BE2C (cell line): ENCODE data around the gene RNGTT.

Experiments used
- DNase-seq: peaks from one replicate; pipeline ENCODE4 v3.0.0-alpha.2; 2020
- H3K27me3 ChIP-seq: fragments of 250-450 bp; sonication (Bioruptor Pico); 2 replicates; pipeline ENCODE4 v1.5.1; 2020; ENCODE audit warnings: mild to moderate bottlenecking
- H3K36me3 ChIP-seq: fragments of 250-450 bp; sonication (Bioruptor Pico); 2 replicates; pipeline ENCODE4 v1.5.1; 2020; ENCODE audit warnings: mild to moderate bottlenecking
- H3K4me1 ChIP-seq: fragments of 250-450 bp; sonication (Bioruptor Pico); 2 replicates; pipeline ENCODE4 v1.5.1; 2020
- H3K4me3 ChIP-seq: 2 replicates; pipeline ENCODE4 v1.5.1; 2011; ENCODE audit warnings: low read depth, low read length
- H3K9me3 ChIP-seq: fragments of 250-450 bp; sonication (Bioruptor Pico); 2 replicates; pipeline ENCODE4 v1.5.1; 2020
- CTCF ChIP-seq: IDR thresholded peaks from 2 replicates; pipeline ENCODE4 v1.5.1; 2012; ENCODE audit warnings: mild to moderate bottlenecking, low read depth, low read length

Gene RNGTT

GRCh38 chr6:88856566-88856965 is 106.9 kb downstream of the RNGTT start:
- Histone ChIP-seq H3K27me3 (no peaks in the 10 kb centered on the region), H3K4me3 (no peak overlapping the region), H3K36me3 (no peaks in the 10 kb centered on the region), H3K4me1 (no peaks in the 10 kb centered on the region), H3K9me3 (no peaks in the 10 kb centered on the region)
- TF ChIP-seq CTCF = no peak
- DNase-seq = no peak

- DNase-seq = no peak
- no peak overlapping the region for H3K4me3 ChIP-seq
- H3K27me3 ChIP-seq = no peaks in the 10 kb centered on the region
- no peaks in the 10 kb centered on the region for H3K36me3 ChIP-seq
- 0 out of 2 replicates have a peak, but pooled peaks cover under 1% of the 10 kb centered on the region for H3K4me1 ChIP-seq
- no peak for TF ChIP-seq CTCF
- no peaks in the 10 kb centered on the region for H3K9me3 ChIP-seq
These were observed 107.8 kb downstream of the RNGTT start for GRCh38 chr6:88855541-88856147.

- H3K27me3 ChIP-seq = no peaks in the 10 kb centered on the region
- no peaks in the 10 kb centered on the region for H3K36me3 ChIP-seq
- H3K9me3 ChIP-seq = no peaks in the 10 kb centered on the region
- H3K4me3 ChIP-seq = no peak overlapping the region
- peaks cover 6% of the 10 kb centered on the region; the same call in 1 of the 2 replicates for H3K4me1 ChIP-seq
- TF ChIP-seq CTCF = no peak
- DNase-seq = no peak
These were observed 110.6 kb downstream of the RNGTT start for GRCh38 chr6:88852775-88853174.

- Histone ChIP-seq H3K27me3 (no peaks in the 10 kb centered on the region), H3K4me1 (peaks cover 6% of the 10 kb centered on the region; the same call in 1 of the 2 replicates), H3K4me3 (no peak overlapping the region), H3K36me3 (no peaks in the 10 kb centered on the region), H3K9me3 (no peaks in the 10 kb centered on the region)
- no peak for DNase-seq
- no peak for TF ChIP-seq CTCF
These were observed 111.4 kb downstream of the RNGTT start for GRCh38 chr6:88852000-88852399.

- Histone ChIP-seq H3K36me3 (no peaks in the 10 kb centered on the region), H3K9me3 (no peaks in the 10 kb centered on the region), H3K27me3 (no peaks in the 10 kb centered on the region), H3K4me1 (peaks cover 6% of the 10 kb centered on the region; the same call in 1 of the 2 replicates), H3K4me3 (no peak overlapping the region)
- DNase-seq = peak; percentile 32
- TF ChIP-seq CTCF = no peak
These were observed 114.5 kb downstream of the RNGTT start for GRCh38 chr6:88848870-88849269.

- Histone ChIP-seq H3K9me3 (no peaks in the 10 kb centered on the region), H3K27me3 (no peaks in the 10 kb centered on the region), H3K4me1 (no peaks in the 10 kb centered on the region; the same call in 1 of the 2 replicates), H3K36me3 (no peaks in the 10 kb centered on the region), H3K4me3 (no peak overlapping the region)
- DNase-seq = no peak
- no peak for TF ChIP-seq CTCF
These were observed 120.4 kb downstream of the RNGTT start for GRCh38 chr6:88843040-88843439.
